HepG2 (cell line): ENCODE data around the gene PALM. TPM values are rescaled to one million over a fixed set of nuclear protein-coding genes. Genes with fewer than 3 reads are reported as not detected.

Experiments
- AHR ChIP-seq: IDR thresholded peaks from 2 replicates; pipeline ENCODE4 v1.6.1; 2018; ENCODE audit warnings: missing genetic modification reagents, missing compliant biosample characterization
- CEBPZ ChIP-seq: IDR thresholded peaks from 2 replicates; pipeline ENCODE4 v1.6.1; 2012; ENCODE audit warnings: low read length, improper control_type of control experiment
- DRAP1 ChIP-seq: IDR thresholded peaks from 2 replicates; pipeline ENCODE4 v1.6.1; 2016; ENCODE audit warnings: missing genetic modification reagents, missing compliant biosample characterization
- GTF3A ChIP-seq: sonication (generic); formaldehyde crosslinking; conservative IDR thresholded peaks from 2 replicates; pipeline ENCODE4 v1.4.0; 2020; ENCODE audit warnings: mild to moderate bottlenecking, missing genetic modification reagents
- HOMEZ ChIP-seq: IDR thresholded peaks from 2 replicates; pipeline ENCODE4 v1.6.1; 2016; ENCODE audit warnings: low read depth
- KDM5A ChIP-seq: fragments of 200-600 bp; sonication (generic); IDR thresholded peaks from 2 replicates; pipeline ENCODE4 v1.7.0; 2018; ENCODE audit warnings: antibody characterized with exemption, mild to moderate bottlenecking, low read length, borderline replicate concordance
- NFE2L2 ChIP-seq: fragments of 150-350 bp; IDR thresholded peaks from 2 replicates; pipeline ENCODE4 v1.6.1; 2014; ENCODE audit warnings: low read length
- RARA ChIP-seq: IDR thresholded peaks from 2 replicates; pipeline ENCODE4 v1.6.1; 2016; ENCODE audit warnings: missing genetic modification reagents, missing compliant biosample characterization
- SIN3A ChIP-seq: IDR thresholded peaks from 2 replicates; pipeline ENCODE4 v1.6.1; 2011; ENCODE audit warnings: low read depth, mild to moderate bottlenecking, control low read depth, low read length, borderline replicate concordance
- SKIL ChIP-seq: sonication (generic); formaldehyde crosslinking; IDR thresholded peaks from 2 replicates; pipeline ENCODE4 v1.8.0; 2022; ENCODE audit warnings: missing genetic modification reagents, mild to moderate bottlenecking, moderate library complexity, borderline replicate concordance
- TAF1 ChIP-seq: sonication (generic); formaldehyde crosslinking; IDR thresholded peaks from 2 replicates; pipeline ENCODE4 v1.4.0; 2020; ENCODE audit warnings: missing genetic modification reagents
- ZBTB26 ChIP-seq: IDR thresholded peaks from 2 replicates; pipeline ENCODE4 v1.6.1; 2016; ENCODE audit warnings: missing compliant biosample characterization, missing genetic modification reagents, borderline replicate concordance
- ZNF224 ChIP-seq: sonication (generic); formaldehyde crosslinking; IDR thresholded peaks from 2 replicates; pipeline ENCODE4 v1.5.0; 2020; ENCODE audit warnings: mild to moderate bottlenecking, missing genetic modification reagents
- ZNF496 ChIP-seq: sonication (generic); formaldehyde crosslinking; IDR thresholded peaks from 2 replicates; pipeline ENCODE4 v1.8.1; 2023; ENCODE audit warnings: mild to moderate bottlenecking, moderate library complexity, missing genetic modification reagents; ENCODE audit not compliant: insufficient replicate concordance
- ZNF609 ChIP-seq: sonication (generic); formaldehyde crosslinking; IDR thresholded peaks from 2 replicates; pipeline ENCODE4 v1.4.0; 2020; ENCODE audit warnings: mild to moderate bottlenecking, missing genetic modification reagents, borderline replicate concordance
- polyA plus RNA-seq, 8 experiments: library from polyadenylated mRNA; depleted of rRNA in 3 of 8; stranded (reverse) in 7 of 8; unstranded in 1 of 8; fragments of >200 nt; fragmentation: Illumina TruSeq in 4 of 8; extraction: Trizol in 4 of 8; gene quantifications; 2 replicates each; pipeline versions ENCODE4 v1.2.1 to v1.2.3, GENCODE V29; 2011 to 2016; ENCODE audit warnings: low read depth in 4 of 8, missing spikeins in 1 of 8, mixed read lengths in 1 of 8; ENCODE audit not compliant: insufficient read depth in 1 of 8
- total RNA-seq, 5 experiments: library from RNA; depleted of rRNA; stranded (reverse); fragments of >200 nt; fragmentation: Illumina TruSeq; extraction: Trizol; gene quantifications; 2 replicates each; pipeline ENCODE4 v1.2.3, GENCODE V29; 2016; ENCODE audit warnings: low read depth in 1 of 5

Gene PALM
- total and polyA plus RNA-seq, 2 of the 13 experiments (the other 11 are each of a cell fraction or from before 2014, with no cell fraction given) = 4.0 to 9.7 TPM

- TF ChIP-seq CEBPZ (no peak), TAF1 (CRISPR knock-in tag) (peak; percentile 36; the same call in 1 of the 2 replicates), SKIL (no peak), RARA (CRISPR knock-in tag) (no peak), GTF3A (CRISPR knock-in tag) (no peak), ZBTB26 (CRISPR knock-in tag) (no peak), SIN3A (no peak), DRAP1 (CRISPR knock-in tag) (peak; percentile 44; the same call in 1 of the 2 replicates), ZNF609 (CRISPR knock-in tag) (no peak; the same call in 1 of the 2 replicates), ZNF496 (CRISPR knock-in tag) (no peak), KDM5A (no peak), AHR (CRISPR knock-in tag) (no peak; the same call in 1 of the 2 replicates), NFE2L2 (no peak), HOMEZ (no peak), ZNF224 (no peak)
These were observed 45.6 kb upstream of the PALM start, which contains the start of gene RNF126 (continued) for GRCh38 chr19:662962-663681.
